ENCODE data around the gene DDO.

The DDO gene

GRCh38 chr6:110419028-110419739 is 3.8 kb upstream of the DDO start:
- no peak for DNase-seq

- DNase-seq: no peak
Measured at GRCh38 chr6:110418594-110418993, 3.2 kb upstream of the DDO start.

GRCh38 chr6:110414669-110415068 is 706 bp downstream of the DDO start:
- DNase-seq: no peak

- DNase-seq: no peak
Measured at GRCh38 chr6:110412360-110412759, 3.0 kb downstream of the DDO start.

GRCh38 chr6:110410511-110410910 is 4.9 kb downstream of the DDO start:
- no peak for DNase-seq

- DNase-seq: no peak
Measured at GRCh38 chr6:110409794-110410193, 5.6 kb downstream of the DDO start.

GRCh38 chr6:110408901-110409300 is 6.5 kb downstream of the DDO start:
- DNase-seq: no peak

- DNase-seq: no peak
Measured at GRCh38 chr6:110404607-110405006, 10.8 kb downstream of the DDO start.

- DNase-seq: no peak
Measured at GRCh38 chr6:110401585-110402176, 13.7 kb downstream of the DDO start.

GRCh38 chr6:110400208-110400607 is 15.2 kb downstream of the DDO start:
- DNase-seq: no peak

GRCh38 chr6:110399219-110400071 is 15.9 kb downstream of the DDO start:
- DNase-seq: no peak

- DNase-seq: no peak
Measured at GRCh38 chr6:110398778-110399177, 16.6 kb downstream of the DDO start.

- no peak for DNase-seq
Measured at GRCh38 chr6:110395221-110395620, 20.2 kb downstream of the DDO start.

- DNase-seq: no peak
Measured at GRCh38 chr6:110394409-110394808, 21.0 kb downstream of the DDO start.

- no peak for DNase-seq
Measured at GRCh38 chr6:110392727-110393126, 22.6 kb downstream of the DDO start.

- no peak for DNase-seq
Measured at GRCh38 chr6:110390404-110390803, 25.0 kb downstream of the DDO start.

- no peak for DNase-seq
Measured at GRCh38 chr6:110389689-110390382, 25.5 kb downstream of the DDO start.

GRCh38 chr6:110387986-110388385 is 27.4 kb downstream of the DDO start:
- no peak for DNase-seq

- no peak for DNase-seq
Measured at GRCh38 chr6:110385458-110385863, 29.9 kb downstream of the DDO start.

- DNase-seq: peak; percentile 78
Measured at GRCh38 chr6:110378552-110378951, 36.8 kb downstream of the DDO start.

- no peak for DNase-seq
Measured at GRCh38 chr6:110369066-110369465, 46.3 kb downstream of the DDO start.

- DNase-seq: no peak
Measured at GRCh38 chr6:110368284-110368683, 47.1 kb downstream of the DDO start.

GRCh38 chr6:110367825-110368224 is 47.5 kb downstream of the DDO start:
- DNase-seq: no peak

Measured in islet precursor cell (in vitro differentiated cells).